Erythroblast (primary cell): ENCODE measurements around the gene PRKAB1.

Experiments
- DNase-seq, 2 experiments: peaks; one replicate each; lab custom pipeline; 2025; lab: John Stamatoyannopoulos, UW
- GATA1 ChIP-seq: IDR thresholded peaks from 2 replicates; pipeline ENCODE4 v1.6.1; 2011; ENCODE audit warnings: low read depth, mild to moderate bottlenecking, control low read depth, low read length, moderate library complexity
- POLR2A ChIP-seq: IDR thresholded peaks from 2 replicates; pipeline ENCODE4 v1.6.1; 2011; ENCODE audit warnings: mild to moderate bottlenecking, low read length

Gene PRKAB1

DNA sequence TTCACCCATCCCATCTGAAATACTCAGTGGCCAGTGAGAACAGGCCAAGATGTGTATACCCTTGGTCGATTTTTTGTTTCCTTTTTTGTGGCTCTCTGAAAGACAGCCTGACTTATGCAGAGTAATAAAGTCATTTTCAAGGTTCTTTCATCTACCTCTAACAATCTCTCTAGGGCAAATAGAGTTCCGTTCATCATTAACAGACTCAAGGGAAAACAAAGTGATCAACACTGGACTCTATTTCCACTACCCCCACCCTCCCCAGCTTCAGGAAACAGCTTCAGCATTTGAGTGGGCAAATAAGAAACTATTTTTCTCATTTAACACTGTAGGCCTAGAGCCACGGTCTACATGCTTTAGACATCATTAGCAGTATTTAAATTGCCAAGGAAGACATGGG is 15.9 kb downstream of the PRKAB1 start:
- no peak for DNase-seq
- TF ChIP-seq POLR2A (no peak), GATA1 (no peak)

DNA sequence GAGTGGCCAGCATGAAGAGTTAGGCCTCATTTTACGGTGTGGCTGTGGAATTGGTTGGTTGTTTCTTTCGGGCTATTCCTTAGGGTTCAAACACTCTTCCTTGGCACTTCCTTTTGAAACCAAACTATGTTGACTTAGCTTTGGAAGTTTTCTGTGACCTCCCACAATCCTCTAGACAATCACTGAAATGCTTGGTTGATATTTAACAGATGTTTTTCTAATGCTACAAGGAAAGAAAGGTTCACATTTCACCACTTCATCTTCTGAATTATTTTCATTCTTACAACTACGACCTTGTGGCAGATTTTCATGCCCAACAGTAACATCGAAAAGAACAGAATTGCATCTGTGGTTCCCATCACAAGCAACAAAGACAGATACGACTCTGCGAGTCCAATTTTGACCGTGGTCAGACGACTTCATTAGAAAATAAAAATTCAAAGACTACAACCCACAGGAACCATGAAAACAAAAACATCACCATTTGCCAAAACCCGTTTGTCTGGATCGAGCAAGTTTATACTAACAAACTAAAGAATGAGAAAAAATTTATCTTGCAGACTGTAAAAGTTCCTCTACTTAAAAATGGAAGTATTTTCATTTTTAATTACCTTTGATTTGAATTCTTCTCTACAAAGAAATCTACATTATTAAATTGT is 16.9 kb downstream of the PRKAB1 start:
- DNase-seq = no peak
- TF ChIP-seq POLR2A (no peak), GATA1 (no peak)

DNA sequence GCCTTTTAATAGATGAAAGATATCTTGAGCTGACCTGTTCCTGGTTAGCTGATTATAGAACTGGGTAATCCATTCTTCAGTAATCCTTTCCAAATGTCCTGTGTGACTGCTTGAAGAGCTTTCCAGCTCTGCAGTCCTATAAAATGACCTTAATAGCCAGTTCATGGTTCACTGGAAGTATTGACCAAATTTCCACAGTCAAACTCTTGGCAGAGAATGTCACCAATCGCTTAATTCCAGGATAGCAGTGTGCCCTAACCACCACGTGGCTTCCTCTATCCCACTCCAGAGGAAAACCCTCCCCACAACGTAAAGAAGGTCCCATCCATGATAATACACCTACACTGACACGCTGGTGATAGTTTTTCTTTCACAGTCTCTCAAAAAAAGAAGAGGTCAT is 17.4 kb downstream of the PRKAB1 start:
- no peak for TF ChIP-seq POLR2A
- no peak for TF ChIP-seq GATA1
- DNase-seq = no peak

DNA sequence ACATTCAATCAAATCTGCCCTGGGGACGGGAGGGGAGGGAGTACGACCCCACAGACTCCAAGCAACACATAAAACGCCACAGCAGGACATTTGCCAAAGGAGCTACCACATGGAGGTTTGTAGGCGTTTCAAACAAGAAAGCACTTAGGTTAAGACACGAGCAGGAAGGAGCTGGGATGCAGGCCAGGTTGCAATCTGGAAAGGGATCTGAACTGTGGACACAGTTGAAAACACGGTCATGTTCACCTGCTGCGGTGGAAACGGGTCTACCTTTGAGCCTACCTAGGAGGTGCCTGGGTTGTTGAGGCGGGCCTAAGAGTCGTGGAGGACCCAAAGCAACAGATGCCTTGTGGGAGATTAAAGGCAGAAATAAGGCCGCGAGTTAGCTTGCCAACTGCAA is 18.4 kb downstream of the PRKAB1 start:
- TF ChIP-seq POLR2A = no peak
- no peak for TF ChIP-seq GATA1
- DNase-seq = no peak

DNA sequence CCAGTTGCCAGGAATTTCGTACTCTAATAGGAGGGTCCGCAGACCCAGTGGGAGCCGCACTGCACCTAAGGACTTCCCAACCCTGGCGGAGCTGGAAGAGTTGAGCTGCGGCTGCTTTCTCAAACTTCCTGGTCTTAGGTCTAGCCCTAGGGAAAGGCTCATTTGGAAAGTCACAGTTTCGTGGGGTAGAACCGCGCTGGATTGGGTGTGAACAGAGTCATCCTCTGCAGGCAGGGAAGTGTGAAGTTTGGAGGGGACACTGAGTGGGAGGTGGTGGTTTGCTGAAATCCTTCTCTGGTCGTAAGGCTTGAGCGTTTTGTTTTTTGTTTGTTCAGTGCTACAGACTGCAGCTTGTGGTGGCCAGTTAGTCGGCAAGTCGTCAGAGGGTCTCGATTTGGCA is 18.8 kb downstream of the PRKAB1 start:
- no peak for DNase-seq
- TF ChIP-seq GATA1 (no peak), POLR2A (no peak)

- DNase-seq = no peak
- TF ChIP-seq GATA1 (no peak), POLR2A (no peak)
Observed at GRCh38 chr12:119687406-119687805, 19.5 kb downstream of the PRKAB1 start.

DNA sequence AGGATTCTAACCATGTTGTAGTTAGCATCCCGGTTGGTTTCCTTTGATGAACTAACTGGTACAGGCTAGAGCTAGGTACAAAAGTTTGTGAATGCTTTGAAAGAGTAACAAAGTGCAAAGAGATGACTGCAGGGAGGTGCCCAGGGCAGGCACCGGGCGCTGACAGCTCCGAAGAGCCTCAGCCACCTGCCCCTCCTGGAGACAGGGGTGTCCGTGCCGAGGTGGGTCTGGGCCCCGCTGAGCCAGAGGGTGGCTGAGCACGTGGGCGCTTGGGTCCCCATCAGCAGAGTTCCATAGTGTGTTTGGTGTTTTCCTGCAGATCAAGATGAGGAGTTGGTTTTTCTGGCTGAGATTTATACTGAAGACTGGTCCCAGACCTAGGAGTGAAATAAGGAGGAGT is 19.9 kb downstream of the PRKAB1 start:
- no peak for TF ChIP-seq GATA1
- no peak for TF ChIP-seq POLR2A
- no peak for DNase-seq

DNA sequence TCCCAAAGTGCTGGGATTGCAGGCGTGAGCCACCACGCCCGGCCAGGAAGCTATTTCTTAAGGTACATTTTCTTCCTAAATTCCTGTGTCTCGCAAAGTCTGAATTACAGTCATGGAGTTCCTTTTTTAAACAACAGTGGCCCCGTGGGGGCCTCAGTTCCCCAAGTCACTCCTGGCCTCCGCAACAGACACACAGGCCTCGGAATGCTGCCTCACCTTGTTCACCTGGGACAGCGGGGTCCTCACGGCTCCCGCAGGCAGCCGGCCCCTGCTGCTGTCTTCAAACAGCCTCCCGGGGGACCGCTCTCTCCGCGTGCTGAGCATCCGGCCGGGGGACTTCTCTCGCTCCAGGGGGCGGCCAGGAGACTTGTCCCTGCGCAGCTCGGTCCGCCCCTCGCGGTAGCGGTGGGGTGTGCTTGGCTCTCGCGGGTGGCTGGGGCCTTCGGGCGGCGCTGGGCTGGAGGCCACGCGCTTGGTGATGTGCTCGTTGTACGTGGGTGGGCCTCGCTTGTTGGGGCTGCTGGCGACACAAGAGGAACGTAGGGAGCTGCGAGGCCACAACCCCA is 22.1 kb downstream of the PRKAB1 start:
- no peak for DNase-seq
- no peak for TF ChIP-seq GATA1
- TF ChIP-seq POLR2A = no peak

DNA sequence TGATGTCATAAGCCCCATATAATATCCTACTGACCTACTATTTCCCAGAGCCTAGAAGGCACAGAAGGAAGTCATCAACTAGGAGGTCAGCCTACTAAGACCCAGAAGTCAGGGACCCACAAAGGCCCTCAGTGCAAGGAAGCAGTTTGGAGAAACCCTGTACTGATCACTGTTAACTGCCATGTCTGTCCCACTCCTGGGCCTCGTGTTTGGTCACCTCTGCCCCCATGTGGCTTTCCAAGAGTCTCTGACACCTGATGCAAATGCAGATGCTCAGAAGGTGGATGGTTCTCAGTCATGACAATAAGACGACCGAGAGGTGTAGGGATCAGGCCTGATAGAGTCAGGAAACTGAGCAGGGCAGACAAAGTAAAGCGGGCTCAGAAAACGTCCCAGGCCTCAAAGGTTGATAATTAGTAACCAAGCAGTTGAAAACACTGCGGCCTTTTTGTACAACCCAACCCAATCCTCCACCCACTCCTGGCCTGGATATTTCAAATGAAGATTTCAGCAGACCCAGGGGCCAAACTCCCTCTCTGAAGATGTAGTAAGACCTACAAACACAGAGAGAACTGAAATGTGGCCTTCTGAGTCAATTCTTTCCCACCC is 23.4 kb downstream of the PRKAB1 start:
- no peak for TF ChIP-seq GATA1
- TF ChIP-seq POLR2A = no peak
- no peak for DNase-seq

GRCh38 chr12:119692410-119692809 is 24.5 kb downstream of the PRKAB1 start:
- TF ChIP-seq GATA1 (no peak), POLR2A (no peak)

DNA sequence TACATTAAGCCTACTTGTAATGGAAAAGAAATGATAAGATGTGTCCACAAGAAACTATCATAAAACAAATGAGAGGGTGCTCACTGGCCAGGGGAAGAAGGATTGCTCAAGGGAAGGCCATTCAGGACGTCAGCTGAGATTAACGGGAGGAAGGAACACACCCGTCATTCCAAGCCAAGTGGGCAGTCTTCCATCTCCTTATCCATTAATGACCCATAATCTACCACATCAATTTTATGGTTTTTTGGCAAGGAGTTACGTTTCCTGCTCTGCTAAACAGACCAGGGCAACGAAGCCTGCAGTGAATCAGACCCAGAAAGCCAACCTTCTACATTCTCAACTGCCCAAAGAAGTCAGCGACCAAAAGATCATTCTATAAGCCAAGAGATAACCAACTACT is 25.1 kb downstream of the PRKAB1 start:
- TF ChIP-seq GATA1 (no peak), POLR2A (no peak)
- no peak for DNase-seq

More at GRCh38 chr12:119692410-119692809, 24.5 kb downstream of the PRKAB1 start:
- no peak for DNase-seq

- TF ChIP-seq GATA1 (no peak), POLR2A (no peak)
- DNase-seq = no peak
Observed at GRCh38 chr12:119693511-119693910, 25.6 kb downstream of the PRKAB1 start.

GRCh38 chr12:119694111-119694510 is 26.2 kb downstream of the PRKAB1 start:
- DNase-seq = no peak
- TF ChIP-seq GATA1 (no peak), POLR2A (no peak)

DNA sequence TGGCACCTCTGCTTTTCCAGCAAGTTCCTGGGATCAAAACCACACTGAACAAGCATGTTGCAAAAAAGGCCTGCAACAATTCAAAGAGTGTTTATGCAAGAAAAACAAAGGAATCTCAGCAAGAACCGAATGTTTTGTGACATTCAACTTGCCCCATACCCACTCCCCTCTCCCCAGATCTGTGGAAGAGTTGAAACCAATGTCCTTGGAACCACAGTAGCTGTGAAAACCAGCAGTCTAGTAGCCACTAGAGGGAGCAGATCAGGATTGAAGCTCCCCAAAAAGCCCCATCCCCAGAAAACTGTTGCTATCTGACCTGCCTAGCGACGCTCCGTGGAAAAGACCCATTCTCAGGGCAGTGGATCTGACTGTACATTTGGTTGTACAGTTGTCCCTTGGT is 27.1 kb downstream of the PRKAB1 start:
- DNase-seq = no peak
- TF ChIP-seq GATA1 (no peak), POLR2A (no peak)
